ENCODE measurements around the gene TMCO4. TPM values are rescaled to one million over a fixed set of nuclear protein-coding genes. Genes with fewer than 3 reads are reported as not detected.

TMCO4 gene
- total and polyA plus RNA-seq, 2 of the 8 experiments (the other 6 are each of a cell fraction or from before 2014, with no cell fraction given) = 3.0 to 3.1 TPM

- Histone ChIP-seq H2AFZ (ENCODE audit: low read length) (no peak overlapping the region), H3K4ac (replicated peaks; ENCODE audit: insufficient read length, low read depth, low read length) (no peak overlapping the region), H3K79me1 (ENCODE audit: low read depth, low read length) (no peaks in the 10 kb centered on the region; the same call in 1 of the 2 replicates), H3K9ac (replicated peaks in 1 of 4; ENCODE audit: extremely low read depth in 1 of 4, low read depth in 3 of 4, low read length in 3 of 4) (no peak overlapping the region), H2AK5ac (ENCODE audit: low read depth, low read length) (no peak overlapping the region), H3K27ac (ENCODE audit: low read depth, low read length) (no peak overlapping the region), H3K4me3 (ENCODE audit: extremely low read depth in 1 of 4, insufficient read depth in 2 of 4, low read depth in 3 of 4, low read length in 4 of 4) (no peak overlapping the region), H3K18ac (ENCODE audit: extremely low read depth, low read length) (no peak overlapping the region), H4K5ac (ENCODE audit: insufficient read length, low read depth, low read length) (no peak overlapping the region), H3K56ac (replicated peaks; ENCODE audit: insufficient read length, low read depth, low read length) (no peak overlapping the region), H3K23me2 (ENCODE audit: low read depth, low read length) (no peaks in the 10 kb centered on the region), H2BK12ac (ENCODE audit: low read depth, low read length) (no peak overlapping the region), H2BK15ac (ENCODE audit: low read length) (no peak overlapping the region), H2BK5ac (ENCODE audit: low read depth, low read length) (no peak overlapping the region), H3K79me2 (ENCODE audit: control insufficient read depth in 1 of 2, insufficient read depth in 2 of 2, low read length in 2 of 2) (no peaks in the 10 kb centered on the region), H3K27me3 (replicated peaks in 1 of 4; ENCODE audit: control insufficient read depth in 3 of 4, extremely low read depth in 1 of 4, insufficient read depth in 3 of 4, low read length in 3 of 4) (no peaks in the 10 kb centered on the region), H2BK20ac (ENCODE audit: low read length) (no peak overlapping the region), H4K20me1 (replicated peaks in 1 of 2; ENCODE audit: control insufficient read depth in 1 of 2, insufficient read depth in 2 of 2, low read length in 2 of 2) (no peaks in the 10 kb centered on the region), H2BK120ac (replicated peaks; ENCODE audit: low read depth, low read length) (no peak overlapping the region), H3K9me3 (ENCODE audit: insufficient read depth in 2 of 2, low read depth in 1 of 2, low read length in 1 of 2) (no peaks in the 10 kb centered on the region), H3K4me2 (ENCODE audit: insufficient read depth in 1 of 2, low read depth in 2 of 2, low read length in 2 of 2) (no peak overlapping the region), H3K23ac (ENCODE audit: insufficient read length) (no peak overlapping the region), H3K14ac (ENCODE audit: insufficient read length) (no peak overlapping the region), H4K8ac (ENCODE audit: extremely low read depth, insufficient read depth, low read length) (no peak overlapping the region; the same call in 1 of the 2 replicates), H3K4me1 (replicated peaks in 1 of 4; ENCODE audit: control insufficient read depth in 3 of 4, insufficient read depth in 4 of 4, low read length in 3 of 4) (peaks cover 0 to 11% (median 3%) of the 10 kb centered on the region in 4 experiments; a peak in 5 of 7 replicates), H4K91ac (replicated peaks; ENCODE audit: insufficient read length, low read length) (no peak overlapping the region), H3K36me3 (ENCODE audit: control insufficient read depth in 2 of 4, insufficient read depth in 4 of 4, low read length in 3 of 4) (no peaks in the 10 kb centered on the region)
- ChIA-PET CTCF (ENCODE audit: partially characterized antibody) (interaction anchor here (9.8 kb wide), 1 partner anchor 47 kb away, joined by 127 read pairs; the partner anchor contains the start of gene HTR6), POLR2A (ENCODE audit: partially characterized antibody) (no interaction called here)
- 82% methylated on average over 8 of the region's 8 CpGs; no CpG with 5 or more reads in 1 of the 2 experiments for WGBS, 2 experiments (ENCODE audit: extremely low coverage in 1 of 2, insufficient coverage in 1 of 2, insufficient read length in 1 of 2, insufficient replicate concordance in 2 of 2, low coverage in 1 of 2, low lambda C conversion rate in 2 of 2, missing lambda C conversion rate in 1 of 2)
- FAIRE-seq (no peak), DNase-seq (ENCODE audit: low read depth in 1 of 2, low spot score in 2 of 2) (no peak)
- TF ChIP-seq CBX5 (IDR thresholded peaks at IDR 0.05; ENCODE audit: low read depth, low read length) (no peak), RNF2 (IDR thresholded peaks at IDR 0.05; ENCODE audit: borderline replicate concordance, low read depth, low read length, missing control alignments, poor library complexity, severe bottlenecking) (no peak), ZNF274 (IDR thresholded peaks at IDR 0.05; ENCODE audit: borderline replicate concordance, extremely low read depth, low read length) (no peak), SAP30 (IDR thresholded peaks at IDR 0.05; ENCODE audit: insufficient read depth, insufficient replicate concordance, low read length) (no peak), E2F6 (IDR thresholded peaks at IDR 0.05) (no peak), SUZ12 (IDR thresholded peaks at IDR 0.05; ENCODE audit: low read length) (no peak), SIN3A (conservative IDR thresholded peaks at IDR 0.05 in 1 of 2, IDR thresholded peaks at IDR 0.05 in 1 of 2; ENCODE audit: low read depth in 1 of 2, low read length in 2 of 2) (no peak)
Observed at GRCh38 chr1:19708567-19709110, 91.1 kb downstream of the TMCO4 start.

Measured in H1 (cell line).